SU-DHL-6 (cell line): ENCODE data around the gene ZNF747.

Experiments used
- CTCF ChIP-seq: fragments of 200-600 bp; sonication (generic); IDR thresholded peaks from one replicate; pipeline ENCODE4 v1.5.1; 2017; ENCODE audit warnings: antibody characterized with exemption, mild to moderate bottlenecking, low read length, moderate library complexity; ENCODE audit not compliant: insufficient read depth, poor library complexity, severe bottlenecking
- EZH2phosphoT487 ChIP-seq: fragments of 200-600 bp; sonication (generic), shearing (Covaris generic); conservative IDR thresholded peaks from 2 replicates; pipeline ENCODE4 v1.6.1; 2018; ENCODE audit warnings: mild to moderate bottlenecking, antibody characterized with exemption, low read length, moderate library complexity, mixed read lengths

GRCh38 chr16:30533146-30533522, 1.5 kb downstream of the ZNF747 start:
- no peak for TF ChIP-seq CTCF
- TF ChIP-seq EZH2phosphoT487, result no peak
